Activated naive CD8-positive, alpha-beta T cell treated with anti-CD3 and anti-CD28 coated beads, Interleukin-2, amount 50 U/mL, for 24 hours (primary cell): ENCODE measurements around the gene KRT4.

Experiments
- ATAC-seq: fragments of 150-1000 bp; cut with Tn5 transposase; one replicate; pipeline ENCODE4 v1.10.0; 2021
- DNase-seq: peaks from one replicate; pipeline ENCODE4 v3.0.0; 2021
- H3K27ac Mint-ChIP-seq: one replicate; pipeline ENCODE4 v1.8.0; 2021; ENCODE audit warnings: mild to moderate bottlenecking, mixed read lengths
- H3K27me3 Mint-ChIP-seq: one replicate; pipeline ENCODE4 v1.8.0; 2021; ENCODE audit warnings: mixed read lengths
- H3K36me3 Mint-ChIP-seq: one replicate; pipeline ENCODE4 v1.8.0; 2021; ENCODE audit warnings: low read depth, mixed read lengths
- H3K4me1 Mint-ChIP-seq: one replicate; pipeline ENCODE4 v1.8.0; 2021; ENCODE audit warnings: mixed read lengths
- H3K4me3 Mint-ChIP-seq: one replicate; pipeline ENCODE4 v1.8.0; 2021; ENCODE audit warnings: mild to moderate bottlenecking, moderate library complexity, mixed read lengths
- H3K9me3 Mint-ChIP-seq: one replicate; pipeline ENCODE4 v1.8.0; 2021; ENCODE audit warnings: mixed read lengths

Gene KRT4

DNA sequence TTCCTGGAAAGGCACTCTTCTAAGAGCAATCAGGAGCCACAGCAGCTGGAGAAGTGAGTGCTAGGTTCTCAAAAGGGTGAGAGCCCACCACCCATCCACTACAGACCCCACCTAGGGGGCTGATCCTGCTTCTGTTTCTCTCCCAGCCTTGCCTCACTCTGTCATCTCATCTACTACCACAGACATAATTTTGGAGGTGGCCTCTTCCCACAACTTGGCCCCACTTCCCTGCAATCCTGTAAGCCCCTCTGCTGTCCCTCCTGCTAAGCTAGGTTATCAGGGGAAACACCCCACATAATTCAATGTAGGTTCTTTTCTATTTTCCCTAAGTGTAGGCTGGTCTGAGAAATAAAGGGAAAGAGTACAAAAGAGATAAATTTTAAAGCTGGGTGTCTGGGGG is 53.3 kb downstream of the KRT4 start:
- Mint-ChIP-seq H3K4me1 (no peaks in the 10 kb centered on the region), H3K27ac (no peak overlapping the region), H3K36me3 (no peaks in the 10 kb centered on the region), H3K9me3 (peaks cover 20% of the 10 kb centered on the region), H3K4me3 (no peak overlapping the region), H3K27me3 (no peaks in the 10 kb centered on the region)
- ATAC-seq: no peak
- no peak for DNase-seq

DNA sequence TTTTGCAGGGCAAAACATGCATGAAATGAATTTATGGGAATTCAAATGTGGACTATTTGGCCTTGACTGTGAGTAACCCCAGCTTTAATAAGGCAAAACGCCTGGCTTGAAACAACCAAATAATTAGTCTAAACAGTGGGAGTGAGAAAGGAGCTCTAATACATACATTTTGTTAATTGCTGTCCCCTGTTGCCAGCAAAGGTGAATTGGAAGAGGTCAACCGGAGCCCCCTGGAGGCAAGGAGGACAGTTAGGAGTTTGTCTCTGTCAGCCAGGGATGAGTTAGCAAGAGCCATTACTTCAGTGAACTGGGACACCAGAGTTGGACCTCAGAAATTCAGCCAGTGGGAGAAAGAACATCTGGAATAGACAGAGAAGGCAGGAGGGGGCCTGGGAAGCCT is 54.2 kb downstream of the KRT4 start:
- Mint-ChIP-seq H3K36me3 (no peaks in the 10 kb centered on the region), H3K27me3 (no peaks in the 10 kb centered on the region), H3K27ac (no peak overlapping the region), H3K4me3 (no peak overlapping the region), H3K4me1 (no peaks in the 10 kb centered on the region), H3K9me3 (peaks cover 20% of the 10 kb centered on the region)
- DNase-seq (no peak), ATAC-seq (no peak)

GRCh38 chr12:52759218-52759617 is 54.7 kb downstream of the KRT4 start:
- H3K4me1 Mint-ChIP-seq: no peaks in the 10 kb centered on the region
- H3K9me3 Mint-ChIP-seq: peaks cover 20% of the 10 kb centered on the region
- no peaks in the 10 kb centered on the region for H3K36me3 Mint-ChIP-seq
- DNase-seq (no peak), ATAC-seq (no peak)
- no peaks in the 10 kb centered on the region for H3K27me3 Mint-ChIP-seq
- H3K27ac Mint-ChIP-seq: no peak overlapping the region
- no peak overlapping the region for H3K4me3 Mint-ChIP-seq

DNA sequence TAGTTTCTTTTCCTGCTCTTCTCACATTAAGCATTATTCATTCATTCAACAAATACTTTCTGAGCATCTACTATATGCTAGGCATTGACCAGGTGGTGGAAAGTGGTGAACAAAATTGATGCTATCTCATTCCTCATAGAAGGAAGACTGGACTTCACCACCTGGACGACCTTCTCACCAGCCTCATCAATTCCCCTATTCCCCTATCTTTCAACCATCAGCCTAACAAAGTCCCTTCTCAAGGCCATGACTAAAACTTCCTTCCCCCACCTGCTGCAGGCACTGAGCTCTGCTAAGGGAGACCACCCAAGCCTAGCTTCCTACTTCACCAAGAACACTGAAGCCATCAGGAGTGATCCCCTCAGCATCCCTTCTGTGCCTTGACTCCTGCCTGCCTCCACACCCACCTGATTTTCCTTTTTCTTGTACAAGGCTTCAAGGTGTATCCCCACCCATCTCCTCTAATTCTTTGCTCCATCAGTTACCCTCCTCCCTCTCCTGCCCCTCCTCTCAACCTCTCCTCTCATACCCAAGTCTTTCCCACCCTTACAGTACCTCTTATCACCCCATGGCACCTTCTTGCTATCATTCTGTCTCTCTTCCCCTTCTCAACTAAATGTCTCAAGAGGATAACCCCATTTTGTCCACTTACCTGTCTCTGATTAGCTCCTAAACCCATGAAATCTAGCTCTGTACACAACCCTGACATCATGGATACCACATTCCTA is 56.3 kb downstream of the KRT4 start:
- H3K4me1 Mint-ChIP-seq: no peaks in the 10 kb centered on the region
- H3K36me3 Mint-ChIP-seq: no peaks in the 10 kb centered on the region
- DNase-seq (no peak), ATAC-seq (no peak)
- H3K27ac Mint-ChIP-seq: no peak overlapping the region
- no peaks in the 10 kb centered on the region for H3K27me3 Mint-ChIP-seq
- H3K9me3 Mint-ChIP-seq: peaks cover 20% of the 10 kb centered on the region
- no peak overlapping the region for H3K4me3 Mint-ChIP-seq
